ENCODE data around the gene ANKRD6.

- TF ChIP-seq JUN (CRISPR knock-in tag; IDR thresholded peaks at IDR 0.05) (no peak), KAT7 (CRISPR knock-in tag; IDR thresholded peaks at IDR 0.05; ENCODE audit: borderline replicate concordance) (no peak)
Observed at GRCh38 chr6:89398762-89399525, 34.0 kb upstream of the ANKRD6 start.
